G401 (cell line): Measurements from ENCODE around the gene CFAP97D1. TPM values are rescaled to one million over a fixed set of nuclear protein-coding genes. Genes with fewer than 3 reads are reported as not detected.
A peak's percentile ranks its signal among the peaks of the same experiment; 100 is the strongest.
"Not testable (repeated sequence)": the region's sequence is repeated elsewhere in the genome, so short reads cannot be mapped to it uniquely, and the experiment has no call there.

Source experiments
- DNase-seq: peaks from one replicate; pipeline ENCODE4 v3.0.0-alpha.2; 2015; ENCODE audit warnings: low spot score
- in situ Hi-C: cut with HindIII; loops from 2 replicates; pipeline ENCODE4 v1.10.0; 2016; ENCODE audit warnings: low sequenced_read_pairs, mixed read lengths
- total RNA-seq: library from RNA; depleted of rRNA; stranded (reverse); fragments of >200 nt; shearing (Covaris generic); gene quantifications from 2 replicates; pipeline ENCODE4 v1.2.3, GENCODE V29; 2014

The CFAP97D1 gene
- total RNA-seq, 1 experiment from 2014 or later, result not detected

DNA sequence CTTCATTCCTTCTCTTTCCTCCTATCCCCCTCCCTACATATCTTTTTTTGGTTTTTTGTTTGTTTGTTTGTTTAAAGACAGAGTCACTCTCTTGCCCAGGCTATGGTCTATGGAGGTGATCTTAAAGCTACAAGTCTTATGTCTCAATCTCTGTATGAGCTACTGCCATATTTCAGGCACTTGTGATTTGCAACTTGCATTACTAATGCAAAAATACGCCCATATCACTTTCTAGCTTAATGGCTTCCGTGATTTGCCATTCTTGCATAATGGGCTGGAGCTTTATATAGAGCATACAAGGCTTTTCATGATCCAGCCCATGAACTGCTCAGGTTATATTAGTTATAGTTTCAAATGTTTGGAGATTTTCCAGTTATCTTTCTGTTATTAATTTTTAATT is 7.5 kb downstream of the CFAP97D1 start:
- no peak for DNase-seq
- in situ Hi-C loops, result no loop called here

- in situ Hi-C loops, result no loop called here
- no peak for DNase-seq
These were observed 8.3 kb downstream of the CFAP97D1 start for GRCh38 chr17:43788540-43788939.

DNA sequence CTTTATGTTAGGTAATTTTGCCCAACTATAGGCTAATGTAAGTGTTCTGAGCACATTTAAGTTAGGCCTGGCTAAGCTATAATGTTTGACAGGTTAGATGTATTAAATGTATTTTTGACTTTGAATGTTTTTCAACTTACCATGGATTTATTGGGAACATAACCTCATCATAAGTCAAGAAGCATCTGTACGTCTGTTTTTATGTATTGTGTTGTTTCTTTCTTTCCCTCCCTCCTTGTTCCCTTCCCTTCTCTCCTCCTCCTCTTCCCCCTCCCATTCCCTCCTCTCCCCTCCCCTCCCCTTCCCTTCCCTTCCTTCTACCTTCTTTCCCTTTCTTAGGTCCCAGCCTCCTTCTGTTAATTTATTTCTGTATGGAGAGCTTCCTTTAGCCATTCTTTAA is 9.2 kb downstream of the CFAP97D1 start:
- in situ Hi-C loops, result no loop called here

DNA sequence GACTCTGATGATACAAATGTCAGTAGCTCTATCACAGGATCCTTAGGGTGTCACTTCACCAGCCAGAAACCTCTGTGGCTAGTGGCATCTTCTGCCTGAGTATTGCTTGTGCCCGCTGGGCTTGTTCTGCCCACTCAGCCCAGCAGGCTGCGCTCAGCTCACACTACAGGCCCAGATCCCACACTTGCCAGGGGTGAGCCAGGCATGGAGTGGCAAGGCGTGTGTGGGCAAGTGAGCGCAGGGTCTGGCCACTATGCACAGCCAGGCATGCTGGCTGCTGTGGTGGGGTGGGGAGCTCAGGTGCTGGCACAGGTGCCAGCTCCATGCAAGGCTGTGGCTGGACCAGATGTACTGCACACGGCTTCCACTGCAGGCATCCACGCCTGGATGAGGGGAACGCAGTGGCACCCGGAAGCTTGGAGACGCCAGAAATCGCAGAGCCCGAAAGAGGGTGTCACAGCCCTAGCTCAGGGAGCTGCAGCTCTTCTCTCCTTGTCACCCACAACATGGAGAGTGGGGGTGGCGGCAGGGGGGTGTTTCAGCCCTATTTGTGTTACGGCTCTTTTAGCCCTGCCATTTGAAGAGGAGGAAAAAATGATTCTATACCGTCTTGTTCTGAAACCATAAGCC is 10.2 kb downstream of the CFAP97D1 start:
- in situ Hi-C loops, result no loop called here
- DNase-seq, result no peak

More for the DNA sequence above, 9.2 kb downstream of the CFAP97D1 start:
- DNase-seq, result no peak

GRCh38 chr17:43791589-43791988 is 11.4 kb downstream of the CFAP97D1 start:
- peak; percentile 42 for DNase-seq
- in situ Hi-C loops, result no loop called here

GRCh38 chr17:43792668-43793067 is 12.4 kb downstream of the CFAP97D1 start:
- not testable (repeated sequence) for DNase-seq

DNA sequence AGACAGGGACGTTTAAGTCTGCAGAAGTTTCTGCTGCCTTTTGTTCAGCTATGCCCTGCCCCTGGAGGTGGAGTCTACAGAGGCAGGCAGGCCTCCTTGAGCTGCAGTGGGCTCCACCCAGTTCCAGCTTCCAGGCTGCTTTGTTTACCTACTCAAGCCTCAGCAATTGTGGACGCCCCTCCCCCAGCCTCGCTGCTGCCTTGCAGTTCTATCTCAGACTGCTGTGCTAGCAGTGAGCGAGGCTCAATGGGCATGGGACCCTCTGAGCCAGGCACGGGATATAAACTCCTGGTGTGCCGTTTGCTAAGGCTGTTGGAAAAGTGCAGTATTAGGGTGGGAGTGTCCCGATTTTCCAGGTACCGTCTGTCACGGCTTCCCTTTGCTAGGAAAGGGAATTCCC is 17.8 kb downstream of the CFAP97D1 start:
- in situ Hi-C loops, DNase-seq: not testable (repeated sequence)

More at GRCh38 chr17:43792668-43793067, 12.4 kb downstream of the CFAP97D1 start:
- in situ Hi-C loops, result not testable (repeated sequence)

DNA sequence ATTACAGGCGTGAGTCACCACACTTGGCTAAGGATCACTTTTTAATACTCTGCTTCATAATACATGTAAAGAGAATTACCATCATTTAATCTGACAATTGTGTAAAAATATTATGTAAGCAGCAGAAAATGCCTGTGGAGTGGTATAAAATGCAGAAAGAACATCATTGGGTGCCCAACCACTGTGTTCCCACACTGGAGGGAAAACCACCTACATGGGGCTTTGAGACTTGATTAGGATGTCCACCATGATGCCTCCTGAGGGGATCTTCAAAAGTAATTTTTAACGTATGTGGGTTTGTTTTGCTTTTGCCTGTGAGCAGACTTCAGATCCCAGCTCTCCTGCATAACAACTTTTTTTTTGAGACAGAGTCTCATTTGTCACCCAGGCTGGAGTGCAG is 18.8 kb downstream of the CFAP97D1 start:
- DNase-seq, result no peak
- in situ Hi-C loops, result no loop called here

GRCh38 chr17:43800736-43801135 is 20.5 kb downstream of the CFAP97D1 start:
- in situ Hi-C loops, result no loop called here

DNA sequence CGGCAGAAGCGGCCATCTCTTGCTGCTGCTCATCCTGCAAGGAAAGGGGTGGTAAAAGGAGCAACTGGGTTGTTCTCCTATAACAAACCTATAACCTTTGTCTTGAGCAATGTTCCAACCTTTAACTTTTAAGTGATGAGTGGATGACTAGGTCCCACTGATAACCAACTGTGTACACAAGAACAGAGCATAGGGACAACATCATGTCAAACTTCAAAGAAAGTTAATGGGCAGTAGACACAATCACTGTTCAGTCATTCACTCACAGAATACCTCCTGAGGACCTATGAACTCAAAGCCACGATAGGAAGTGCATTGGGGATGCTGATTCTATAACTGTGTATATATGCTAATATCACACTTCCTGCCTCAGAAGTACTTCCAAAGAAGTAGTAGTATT is 21.6 kb downstream of the CFAP97D1 start:
- no peak for DNase-seq
- in situ Hi-C loops, result no loop called here

More at GRCh38 chr17:43800736-43801135, 20.5 kb downstream of the CFAP97D1 start:
- DNase-seq, result no peak

DNA sequence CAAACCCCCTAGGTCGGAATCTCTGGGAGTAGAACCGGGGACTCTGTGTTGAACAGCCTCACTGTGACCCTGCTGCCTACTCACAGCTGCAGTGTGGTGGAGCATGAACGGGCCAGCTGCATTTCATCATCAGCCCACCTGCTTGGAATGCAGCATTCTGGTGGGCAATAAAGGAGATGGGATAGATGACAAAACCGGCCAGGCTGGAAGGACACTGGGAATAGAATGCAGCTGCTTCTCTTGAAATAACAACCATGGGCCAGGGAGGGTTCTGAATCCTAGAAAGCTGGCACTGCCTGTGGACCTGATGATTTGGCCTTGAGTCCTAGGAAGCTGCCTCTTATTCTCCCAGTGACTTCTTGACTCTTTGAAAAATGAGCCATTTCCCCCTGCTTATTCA is 23.5 kb downstream of the CFAP97D1 start:
- DNase-seq, result no peak
- in situ Hi-C loops, result no loop called here

DNA sequence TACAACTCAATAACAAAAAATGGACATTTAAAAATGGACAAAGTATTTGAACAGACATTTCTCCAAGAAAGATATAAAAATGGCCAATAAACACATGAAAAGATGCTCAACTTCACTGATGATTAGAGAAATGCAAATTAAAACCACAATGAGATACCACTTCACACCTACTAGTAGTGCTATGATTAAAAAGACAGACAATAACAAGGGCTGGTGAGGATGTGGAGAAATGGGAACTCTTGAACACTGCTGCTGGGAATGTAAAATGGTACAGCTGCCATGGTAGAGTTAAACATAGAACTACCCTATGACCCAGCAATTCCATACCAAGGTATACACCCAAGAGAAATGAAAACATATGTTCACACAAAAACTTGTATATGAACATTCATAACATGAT is 24.9 kb downstream of the CFAP97D1 start:
- in situ Hi-C loops, result no loop called here
- no peak for DNase-seq

- in situ Hi-C loops, result no loop called here
- DNase-seq, result no peak
These were observed 27.8 kb downstream of the CFAP97D1 start for GRCh38 chr17:43808076-43808475.

DNA sequence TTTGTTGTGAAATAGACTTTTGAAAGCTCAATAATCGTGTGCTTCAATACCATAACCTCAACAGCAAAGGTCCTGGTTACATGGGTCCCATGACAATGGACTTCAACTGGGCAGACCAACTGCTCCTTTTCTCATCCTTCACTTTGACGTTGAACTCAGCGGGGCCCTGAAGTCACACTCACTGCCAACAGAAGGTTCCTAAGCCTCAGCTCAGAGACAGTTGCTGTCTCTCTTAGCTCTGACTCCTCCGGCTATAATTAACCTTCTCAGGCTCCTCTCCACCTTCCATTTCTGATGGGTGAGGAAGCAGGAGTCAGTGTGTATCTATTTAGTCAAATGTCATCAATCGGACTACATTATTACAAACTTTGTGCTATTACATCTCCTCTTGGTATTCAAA is 28.9 kb downstream of the CFAP97D1 start:
- in situ Hi-C loops, result no loop called here
- DNase-seq, result no peak

GRCh38 chr17:43810226-43810715 is 30.0 kb downstream of the CFAP97D1 start:
- in situ Hi-C loops, result no loop called here
- no peak for DNase-seq

GRCh38 chr17:43810823-43811222 is 30.6 kb downstream of the CFAP97D1 start:
- DNase-seq, result no peak
- in situ Hi-C loops, result no loop called here

- in situ Hi-C loops, result no loop called here
- DNase-seq, result no peak
These were observed 32.4 kb downstream of the CFAP97D1 start for GRCh38 chr17:43812396-43813265.

GRCh38 chr17:43813386-43813785 is 33.2 kb downstream of the CFAP97D1 start:
- DNase-seq, result no peak
- in situ Hi-C loops, result no loop called here

DNA sequence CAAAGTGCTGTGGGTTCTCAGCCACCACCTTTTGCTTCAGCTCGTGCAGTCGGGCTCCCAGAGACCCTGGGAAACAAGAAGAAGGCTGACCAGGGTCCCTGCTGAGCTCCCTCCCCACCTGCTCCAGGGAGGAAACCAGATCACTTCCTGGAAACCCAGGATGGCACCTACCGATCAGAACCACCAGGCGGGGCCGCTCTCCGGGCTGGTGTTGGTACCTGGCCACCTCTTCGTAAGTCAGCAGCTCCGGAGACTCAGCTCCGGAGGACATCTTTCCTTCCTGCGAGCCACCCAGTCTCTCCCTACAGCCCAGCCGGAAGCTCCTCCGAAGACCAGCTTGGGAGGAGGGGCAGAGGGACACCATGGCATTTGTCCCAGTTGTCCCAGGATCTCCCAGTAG is 33.8 kb downstream of the CFAP97D1 start:
- no peak for DNase-seq

GRCh38 chr17:43814714-43815113 is 34.5 kb downstream of the CFAP97D1 start:
- DNase-seq, result no peak
- in situ Hi-C loops, result no loop called here

More for the DNA sequence above, 33.8 kb downstream of the CFAP97D1 start:
- in situ Hi-C loops, result no loop called here
